GM12878 (cell line): Measurements from ENCODE around the gene IL33. TPM values are rescaled to one million over a fixed set of nuclear protein-coding genes. Genes with fewer than 3 reads are reported as not detected.

Experiments
- ATAC-seq: fragments of 200-7000 bp; cut with Tn5 transposase; 3 replicates; pipeline ENCODE4 v1.9.1; 2020; ENCODE audit warnings: mild to moderate bottlenecking, moderate library complexity
- BruUV-seq: library from RNA; stranded (reverse); fragments of 400-500 nt; replicated peaks from 2 replicates; lab custom pipeline; 2021; lab: Mats Ljungman, UMichigan
- CTCF ChIA-PET: fragments of 300-600 bp; sonication (Branson Sonifier 250); formaldehyde crosslinking; extraction: SDS; loops from one replicate; lab custom pipeline; 2021; ENCODE audit warnings: inconsistent platforms; lab: Yijun Ruan, JAX
- POLR2A ChIA-PET: fragments of 350-600 bp; formaldehyde crosslinking; extraction: SDS; loops from one replicate; lab custom pipeline; 2021; ENCODE audit warnings: inconsistent platforms; lab: Charles Lee
- RAD21 ChIA-PET: fragments of 300-600 bp; sonication (Branson Sonifier 250); formaldehyde crosslinking; loops from one replicate; lab custom pipeline; 2023; ENCODE audit warnings: antibody characterized with exemption; ENCODE audit not compliant: unreplicated experiment; lab: Charles Lee
- SMC1A ChIA-PET: fragments of 300-600 bp; sonication (Branson Sonifier 250); formaldehyde crosslinking; loops from one replicate; lab custom pipeline; 2023; ENCODE audit not compliant: unreplicated experiment, uncharacterized antibody; lab: Charles Lee
- DNase-seq: peaks from one replicate; pipeline ENCODE4 v3.0.0-alpha.2; 2011; ENCODE audit warnings: low read depth, low spot score
- FAIRE-seq: peaks from 3 replicates; lab custom pipeline; 2011; peaks lifted over from hg19 to GRCh38; lab: Jason Lieb, UNC
- H2AFZ ChIP-seq: 2 replicates; pipeline ENCODE4 v1.6.0; 2011; ENCODE audit warnings: low read depth, low read length, control low read depth; ENCODE audit not compliant: control insufficient read depth
- H3K27ac ChIP-seq: 2 replicates; pipeline ENCODE4 v1.5.1; 2011; ENCODE audit warnings: control low read depth; ENCODE audit not compliant: control insufficient read depth, insufficient read depth
- H3K27me3 ChIP-seq, 2 experiments: replicated peaks in 1 of 2; 2 replicates each; pipeline versions ENCODE4 v1.6.0 to v1.6.1; 2011; ENCODE audit warnings: low read length in 1 of 2; ENCODE audit not compliant: control insufficient read depth in 2 of 2, insufficient read depth in 2 of 2
- H3K36me3 ChIP-seq, 2 experiments: 2 replicates each; pipeline ENCODE4 v1.5.1; 2011; ENCODE audit warnings: low read length in 1 of 2; ENCODE audit not compliant: control insufficient read depth in 2 of 2, insufficient read depth in 2 of 2
- H3K4me1 ChIP-seq: 2 replicates; pipeline ENCODE4 v1.6.1; 2011; ENCODE audit warnings: mild to moderate bottlenecking, low read length, moderate library complexity, mixed read lengths; ENCODE audit not compliant: control insufficient read depth, insufficient read depth
- H3K4me2 ChIP-seq: 2 replicates; pipeline ENCODE4 v1.6.0; 2011; ENCODE audit warnings: control low read depth; ENCODE audit not compliant: control insufficient read depth, insufficient read depth
- H3K4me3 ChIP-seq: fragments of 200-600 bp; sonication (generic); 2 replicates; pipeline ENCODE4 v1.5.1; 2016
- H3K79me2 ChIP-seq: 2 replicates; pipeline ENCODE4 v1.6.0; 2011; ENCODE audit warnings: low read length; ENCODE audit not compliant: control insufficient read depth, insufficient read depth
- H3K9ac ChIP-seq: 2 replicates; pipeline ENCODE4 v1.8.0; 2011; ENCODE audit warnings: low read length, control low read depth, mixed read lengths; ENCODE audit not compliant: control insufficient read depth, insufficient read depth
- H3K9me3 ChIP-seq: replicated peaks from 3 replicates; pipeline ENCODE4 v1.5.1; 2011; ENCODE audit warnings: mild to moderate bottlenecking, low read length; ENCODE audit not compliant: control insufficient read depth, insufficient read depth
- H4K20me1 ChIP-seq: 2 replicates; pipeline ENCODE4 v1.6.0; 2011; ENCODE audit not compliant: control insufficient read depth, insufficient read depth
- BCL11A ChIP-seq: IDR thresholded peaks from 2 replicates; pipeline ENCODE4 v1.6.1; 2011; ENCODE audit warnings: low read depth, low read length
- NR2F1 ChIP-seq: fragments of 450-650 bp; conservative IDR thresholded peaks from 2 replicates; pipeline ENCODE4 v1.6.1; 2017; ENCODE audit warnings: mild to moderate bottlenecking
- RB1 ChIP-seq: fragments of 450-650 bp; formaldehyde crosslinking; IDR thresholded peaks from 2 replicates; pipeline ENCODE4 v1.6.1; 2017; ENCODE audit warnings: mild to moderate bottlenecking, borderline replicate concordance
- SMARCA5 ChIP-seq: fragments of 450-650 bp; IDR thresholded peaks from 2 replicates; pipeline ENCODE4 v1.6.1; 2017; ENCODE audit warnings: mild to moderate bottlenecking
- WGBS: methylation state at CpG from one replicate; pipeline ENCODE4 v1.1.6; 2016; ENCODE audit warnings: low lambda C conversion rate; ENCODE audit not compliant: insufficient replicate concordance, insufficient coverage; ENCODE audit errors: missing lambda C conversion rate; 5-methylcytosine and 5-hydroxymethylcytosine counted together
- in situ Hi-C: fragments of 300-500 bp; cut with MboI; formaldehyde crosslinking; loops from 9 replicates; pipeline ENCODE4 v1.14.3; 2018; ENCODE audit warnings: mixed read lengths
- intact Hi-C: fragments of 100-400 bp; cut with micrococcal nuclease; formaldehyde crosslinking; loops from one replicate; pipeline ENCODE4 v1.14.2; 2022; ENCODE audit not compliant: unreplicated experiment
- polyA plus RNA-seq, 11 experiments: library from polyadenylated mRNA; depleted of rRNA in 4 of 11; unstranded in 6 of 11; stranded (reverse) in 5 of 11; fragments of >200 nt; fragmentation: Nextera tagmentation in 4 of 11; fragmentation: Illumina TruSeq in 1 of 11; extraction: Ambion mirVana in 4 of 11; extraction: Trizol in 1 of 11; gene quantifications; 1 replicate in 1 of 11; 2 replicates in 10 of 11; pipeline versions ENCODE4 v1.2.1 to v1.2.3, GENCODE V29; 2011 to 2016; ENCODE audit warnings: inconsistent platforms in 2 of 11, missing spikeins in 2 of 11, low read depth in 1 of 11
- total RNA-seq, 4 experiments: library from RNA; depleted of rRNA in 3 of 4; stranded (reverse); fragments of >200 nt in 3 of 4; fragmentation: Illumina TruSeq in 1 of 4; extraction: Trizol in 1 of 4; gene quantifications; 2 replicates each; pipeline versions ENCODE4 v1.2.1 to v1.2.3, GENCODE V29; 2013 to 2021
- TF ChIP-seq, protein P1 (sequence below): IDR thresholded peaks from 2 replicates; pipeline ENCODE4 v1.6.1; 2012; ENCODE audit warnings: low read depth, low read length, improper control_type of control experiment
- TF ChIP-seq, protein P2 (sequence below), 3 experiments: IDR thresholded peaks in 2 of 3; conservative IDR thresholded peaks in 1 of 3; 2 replicates each; pipeline ENCODE4 v1.5.1; 2011; ENCODE audit warnings: low read depth in 3 of 3, low read length in 3 of 3, mild to moderate bottlenecking in 3 of 3, control low read depth in 2 of 3, moderate library complexity in 2 of 3, inconsistent platforms in 1 of 3, mixed read lengths in 1 of 3; ENCODE audit not compliant: control insufficient read depth in 2 of 3, insufficient read depth in 1 of 3; ENCODE audit errors: extremely low read depth in 1 of 3

IL33 gene
- total and polyA plus RNA-seq, 10 of the 15 experiments (the other 5 are each of a cell fraction or from before 2014, with no cell fraction given), result not detected

DNA sequence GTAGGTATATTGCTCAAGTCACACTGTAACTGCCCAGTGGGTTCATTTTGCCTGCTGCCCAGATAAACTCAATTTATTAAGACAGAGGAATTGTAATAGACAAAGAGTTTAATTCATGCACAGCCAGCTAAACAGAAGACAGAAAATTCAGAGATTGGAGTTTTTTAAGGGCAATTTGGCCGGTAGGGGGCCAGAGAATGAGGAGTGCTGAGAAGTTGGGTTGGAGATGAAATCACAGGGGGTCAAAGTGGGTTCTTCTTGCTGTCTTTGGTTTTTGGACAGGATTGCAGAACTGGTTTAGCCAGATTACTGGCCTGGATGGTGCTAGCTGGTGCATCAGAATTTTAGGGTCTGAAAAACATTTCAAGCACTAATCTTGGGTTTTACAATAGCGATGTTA is 20.7 kb upstream of the IL33 start:
- Histone ChIP-seq H2AFZ (no peak overlapping the region), H4K20me1 (no peaks in the 10 kb centered on the region), H3K36me3 (no peaks in the 10 kb centered on the region), H3K27ac (no peak overlapping the region), H3K4me3 (no peak overlapping the region), H3K9ac (no peak overlapping the region), H3K4me2 (no peak overlapping the region), H3K27me3 (no peaks in the 10 kb centered on the region; a peak in 1 of 4 replicates), H3K4me1 (peaks cover 4% of the 10 kb centered on the region; the same call in 1 of the 2 replicates), H3K9me3 (no peaks in the 10 kb centered on the region), H3K79me2 (no peaks in the 10 kb centered on the region)
- CTCF ChIA-PET, result interaction anchor here (0.6 to 4.5 kb wide), 5 partner anchors 9 to 308 kb away, joined by 3 to 29 read pairs (median 3); no protein-coding TSS in a partner anchor
- FAIRE-seq (no peak), DNase-seq (no peak), ATAC-seq (no peak)
- intact Hi-C loops, result loop anchor here (5.0 kb wide), 1 partner anchor 112 kb away; no protein-coding TSS in a partner anchor
- POLR2A ChIA-PET, result no interaction called here
- RAD21 ChIA-PET, result interaction anchor here (1.0 to 1.1 kb wide), 2 partner anchors 88 to 111 kb away, joined by 3 to 4 read pairs; no protein-coding TSS in a partner anchor
- in situ Hi-C loops, result no loop called here
- TF ChIP-seq, protein P1, sequence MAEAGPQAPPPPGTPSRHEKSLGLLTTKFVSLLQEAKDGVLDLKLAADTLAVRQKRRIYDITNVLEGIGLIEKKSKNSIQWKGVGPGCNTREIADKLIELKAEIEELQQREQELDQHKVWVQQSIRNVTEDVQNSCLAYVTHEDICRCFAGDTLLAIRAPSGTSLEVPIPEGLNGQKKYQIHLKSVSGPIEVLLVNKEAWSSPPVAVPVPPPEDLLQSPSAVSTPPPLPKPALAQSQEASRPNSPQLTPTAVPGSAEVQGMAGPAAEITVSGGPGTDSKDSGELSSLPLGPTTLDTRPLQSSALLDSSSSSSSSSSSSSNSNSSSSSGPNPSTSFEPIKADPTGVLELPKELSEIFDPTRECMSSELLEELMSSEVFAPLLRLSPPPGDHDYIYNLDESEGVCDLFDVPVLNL, result no peak
- TF ChIP-seq NR2F1 (no peak), SMARCA5 (no peak), RB1 (no peak), BCL11A (no peak)
- TF ChIP-seq, protein P2, sequence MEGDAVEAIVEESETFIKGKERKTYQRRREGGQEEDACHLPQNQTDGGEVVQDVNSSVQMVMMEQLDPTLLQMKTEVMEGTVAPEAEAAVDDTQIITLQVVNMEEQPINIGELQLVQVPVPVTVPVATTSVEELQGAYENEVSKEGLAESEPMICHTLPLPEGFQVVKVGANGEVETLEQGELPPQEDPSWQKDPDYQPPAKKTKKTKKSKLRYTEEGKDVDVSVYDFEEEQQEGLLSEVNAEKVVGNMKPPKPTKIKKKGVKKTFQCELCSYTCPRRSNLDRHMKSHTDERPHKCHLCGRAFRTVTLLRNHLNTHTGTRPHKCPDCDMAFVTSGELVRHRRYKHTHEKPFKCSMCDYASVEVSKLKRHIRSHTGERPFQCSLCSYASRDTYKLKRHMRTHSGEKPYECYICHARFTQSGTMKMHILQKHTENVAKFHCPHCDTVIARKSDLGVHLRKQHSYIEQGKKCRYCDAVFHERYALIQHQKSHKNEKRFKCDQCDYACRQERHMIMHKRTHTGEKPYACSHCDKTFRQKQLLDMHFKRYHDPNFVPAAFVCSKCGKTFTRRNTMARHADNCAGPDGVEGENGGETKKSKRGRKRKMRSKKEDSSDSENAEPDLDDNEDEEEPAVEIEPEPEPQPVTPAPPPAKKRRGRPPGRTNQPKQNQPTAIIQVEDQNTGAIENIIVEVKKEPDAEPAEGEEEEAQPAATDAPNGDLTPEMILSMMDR (IDR thresholded peaks at IDR 0.05 in 2 of 3, conservative IDR thresholded peaks at IDR 0.05 in 1 of 3; ENCODE audit: control insufficient read depth in 2 of 3, extremely low read depth in 1 of 3, insufficient read depth in 1 of 3, low read depth in 3 of 3, low read length in 3 of 3), result peak in 1 of 3 experiments; percentile 15; a peak in 1 of 6 replicates
- BruUV-seq, result no TSS peak
- SMC1A ChIA-PET, result interaction anchor here (0.8 to 2.0 kb wide), 3 partner anchors 10 to 141 kb away, joined by 3 to 19 read pairs (median 6); no protein-coding TSS in a partner anchor
- WGBS, result 0% methylated on average over 2 of the region's 2 CpGs
